ENCODE measurements around the gene HPGDS. TPM values are rescaled to one million over a fixed set of nuclear protein-coding genes. Genes with fewer than 3 reads are reported as not detected.

Gene HPGDS
- polyA plus RNA-seq, 1 donor from 2014 or later, result not detected

DNA sequence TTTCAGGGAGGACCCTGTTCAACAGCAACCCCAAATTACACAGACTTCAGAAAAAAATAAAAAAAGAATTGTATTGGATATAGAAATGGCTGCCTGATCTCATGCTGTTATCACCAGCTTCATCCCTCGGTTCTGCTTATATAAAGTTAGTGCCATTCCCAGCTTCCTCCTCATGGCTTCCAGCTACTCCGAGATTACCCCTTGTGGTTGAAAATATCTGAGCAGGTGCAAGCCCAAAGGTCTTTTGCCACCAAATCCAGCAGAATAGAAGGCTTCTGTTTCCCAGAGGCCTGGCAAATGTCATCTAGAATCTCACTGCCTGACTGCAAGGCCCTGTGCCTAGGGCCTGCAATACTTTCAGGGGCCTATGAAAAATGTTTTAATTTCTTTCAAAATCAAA lies 13.8 kb upstream of the HPGDS start:
- Histone ChIP-seq H2AFZ (ENCODE audit: low read depth, low read length) (no peak overlapping the region), H3K36me3 (ENCODE audit: insufficient read depth, low read length) (no peaks in the 10 kb centered on the region), H3K9ac (ENCODE audit: low read length) (no peak overlapping the region), H3K4me3 (ENCODE audit: low read length) (no peak overlapping the region), H3K27me3 (ENCODE audit: insufficient read depth, low read depth, low read length) (no peaks in the 10 kb centered on the region), H3F3A (ENCODE audit: insufficient read depth, low read length, poor library complexity, severe bottlenecking) (no peaks in the 10 kb centered on the region), H3K9me3 (ENCODE audit: low read length) (no peaks in the 10 kb centered on the region), H3K79me2 (replicated peaks; ENCODE audit: insufficient read depth, low read length) (no peaks in the 10 kb centered on the region), H3K27ac (ENCODE audit: low read length) (no peak overlapping the region), H4K20me1 (ENCODE audit: insufficient read depth) (no peaks in the 10 kb centered on the region), H3K9me2 (ENCODE audit: insufficient read depth, low read length) (no peaks in the 10 kb centered on the region), H3K4me2 (ENCODE audit: low read length) (no peak overlapping the region)
- TF ChIP-seq RAD21 (conservative IDR thresholded peaks at IDR 0.05) (no peak), MXI1 (conservative IDR thresholded peaks at IDR 0.05; ENCODE audit: poor library complexity, severe bottlenecking) (no peak), TAF1 (IDR thresholded peaks at IDR 0.05; ENCODE audit: low read depth) (no peak), EZH2 (IDR thresholded peaks at IDR 0.05; ENCODE audit: borderline replicate concordance, insufficient read depth, low read length, poor library complexity, severe bottlenecking) (no peak), SMC3 (conservative IDR thresholded peaks at IDR 0.05; ENCODE audit: poor library complexity) (no peak), POLR2AphosphoS5 (IDR thresholded peaks at IDR 0.05) (no peak), EP300 (conservative IDR thresholded peaks at IDR 0.05; ENCODE audit: poor library complexity, severe bottlenecking) (no peak)
- TF ChIP-seq, protein P1, sequence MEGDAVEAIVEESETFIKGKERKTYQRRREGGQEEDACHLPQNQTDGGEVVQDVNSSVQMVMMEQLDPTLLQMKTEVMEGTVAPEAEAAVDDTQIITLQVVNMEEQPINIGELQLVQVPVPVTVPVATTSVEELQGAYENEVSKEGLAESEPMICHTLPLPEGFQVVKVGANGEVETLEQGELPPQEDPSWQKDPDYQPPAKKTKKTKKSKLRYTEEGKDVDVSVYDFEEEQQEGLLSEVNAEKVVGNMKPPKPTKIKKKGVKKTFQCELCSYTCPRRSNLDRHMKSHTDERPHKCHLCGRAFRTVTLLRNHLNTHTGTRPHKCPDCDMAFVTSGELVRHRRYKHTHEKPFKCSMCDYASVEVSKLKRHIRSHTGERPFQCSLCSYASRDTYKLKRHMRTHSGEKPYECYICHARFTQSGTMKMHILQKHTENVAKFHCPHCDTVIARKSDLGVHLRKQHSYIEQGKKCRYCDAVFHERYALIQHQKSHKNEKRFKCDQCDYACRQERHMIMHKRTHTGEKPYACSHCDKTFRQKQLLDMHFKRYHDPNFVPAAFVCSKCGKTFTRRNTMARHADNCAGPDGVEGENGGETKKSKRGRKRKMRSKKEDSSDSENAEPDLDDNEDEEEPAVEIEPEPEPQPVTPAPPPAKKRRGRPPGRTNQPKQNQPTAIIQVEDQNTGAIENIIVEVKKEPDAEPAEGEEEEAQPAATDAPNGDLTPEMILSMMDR (IDR thresholded peaks at IDR 0.05; ENCODE audit: poor library complexity, severe bottlenecking), result no peak
- TF ChIP-seq, protein P2, sequence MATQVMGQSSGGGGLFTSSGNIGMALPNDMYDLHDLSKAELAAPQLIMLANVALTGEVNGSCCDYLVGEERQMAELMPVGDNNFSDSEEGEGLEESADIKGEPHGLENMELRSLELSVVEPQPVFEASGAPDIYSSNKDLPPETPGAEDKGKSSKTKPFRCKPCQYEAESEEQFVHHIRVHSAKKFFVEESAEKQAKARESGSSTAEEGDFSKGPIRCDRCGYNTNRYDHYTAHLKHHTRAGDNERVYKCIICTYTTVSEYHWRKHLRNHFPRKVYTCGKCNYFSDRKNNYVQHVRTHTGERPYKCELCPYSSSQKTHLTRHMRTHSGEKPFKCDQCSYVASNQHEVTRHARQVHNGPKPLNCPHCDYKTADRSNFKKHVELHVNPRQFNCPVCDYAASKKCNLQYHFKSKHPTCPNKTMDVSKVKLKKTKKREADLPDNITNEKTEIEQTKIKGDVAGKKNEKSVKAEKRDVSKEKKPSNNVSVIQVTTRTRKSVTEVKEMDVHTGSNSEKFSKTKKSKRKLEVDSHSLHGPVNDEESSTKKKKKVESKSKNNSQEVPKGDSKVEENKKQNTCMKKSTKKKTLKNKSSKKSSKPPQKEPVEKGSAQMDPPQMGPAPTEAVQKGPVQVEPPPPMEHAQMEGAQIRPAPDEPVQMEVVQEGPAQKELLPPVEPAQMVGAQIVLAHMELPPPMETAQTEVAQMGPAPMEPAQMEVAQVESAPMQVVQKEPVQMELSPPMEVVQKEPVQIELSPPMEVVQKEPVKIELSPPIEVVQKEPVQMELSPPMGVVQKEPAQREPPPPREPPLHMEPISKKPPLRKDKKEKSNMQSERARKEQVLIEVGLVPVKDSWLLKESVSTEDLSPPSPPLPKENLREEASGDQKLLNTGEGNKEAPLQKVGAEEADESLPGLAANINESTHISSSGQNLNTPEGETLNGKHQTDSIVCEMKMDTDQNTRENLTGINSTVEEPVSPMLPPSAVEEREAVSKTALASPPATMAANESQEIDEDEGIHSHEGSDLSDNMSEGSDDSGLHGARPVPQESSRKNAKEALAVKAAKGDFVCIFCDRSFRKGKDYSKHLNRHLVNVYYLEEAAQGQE (IDR thresholded peaks at IDR 0.05; ENCODE audit: borderline replicate concordance), result no peak

DNA sequence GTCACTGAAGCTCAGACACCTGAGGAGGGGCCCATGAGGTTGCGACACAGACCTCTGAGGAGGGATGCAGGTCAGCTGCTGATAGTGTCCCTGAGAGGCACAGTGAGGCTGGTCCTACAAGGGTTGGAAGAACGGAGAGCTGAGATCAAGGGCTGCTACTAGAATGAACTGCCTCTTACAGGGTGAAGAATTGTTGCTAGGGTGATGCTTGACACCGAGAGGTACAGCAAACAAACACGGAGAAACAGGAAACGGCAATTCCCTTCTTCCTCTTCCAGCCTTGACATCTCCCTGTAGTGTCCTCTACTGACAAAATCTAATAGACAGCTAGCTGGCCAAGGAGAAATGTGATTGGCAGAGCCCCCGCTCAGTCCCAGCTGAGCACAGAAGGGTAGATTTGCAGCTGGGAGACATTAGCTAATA lies 11.8 kb upstream of the HPGDS start:
- Histone ChIP-seq H3K4me3 (ENCODE audit: low read length) (no peak overlapping the region), H3K9me3 (ENCODE audit: low read length) (no peaks in the 10 kb centered on the region), H3K79me2 (replicated peaks; ENCODE audit: insufficient read depth, low read length) (no peaks in the 10 kb centered on the region), H3K27ac (ENCODE audit: low read length) (no peak overlapping the region), H2AFZ (ENCODE audit: low read depth, low read length) (no peak overlapping the region), H3K9me2 (ENCODE audit: insufficient read depth, low read length) (no peaks in the 10 kb centered on the region), H3K36me3 (ENCODE audit: insufficient read depth, low read length) (no peaks in the 10 kb centered on the region), H4K20me1 (ENCODE audit: insufficient read depth) (no peaks in the 10 kb centered on the region), H3K9ac (ENCODE audit: low read length) (no peak overlapping the region), H3F3A (ENCODE audit: insufficient read depth, low read length, poor library complexity, severe bottlenecking) (no peaks in the 10 kb centered on the region), H3K4me2 (ENCODE audit: low read length) (no peak overlapping the region), H3K27me3 (ENCODE audit: insufficient read depth, low read depth, low read length) (no peaks in the 10 kb centered on the region)
- TF ChIP-seq MXI1 (conservative IDR thresholded peaks at IDR 0.05; ENCODE audit: poor library complexity, severe bottlenecking) (no peak), POLR2AphosphoS5 (IDR thresholded peaks at IDR 0.05) (no peak), RAD21 (conservative IDR thresholded peaks at IDR 0.05) (no peak), SMC3 (conservative IDR thresholded peaks at IDR 0.05; ENCODE audit: poor library complexity) (no peak), EP300 (conservative IDR thresholded peaks at IDR 0.05; ENCODE audit: poor library complexity, severe bottlenecking) (no peak), EZH2 (IDR thresholded peaks at IDR 0.05; ENCODE audit: borderline replicate concordance, insufficient read depth, low read length, poor library complexity, severe bottlenecking) (no peak), TAF1 (IDR thresholded peaks at IDR 0.05; ENCODE audit: low read depth) (no peak)
- TF ChIP-seq, protein P2 (IDR thresholded peaks at IDR 0.05; ENCODE audit: borderline replicate concordance), result no peak
- TF ChIP-seq, protein P1 (IDR thresholded peaks at IDR 0.05; ENCODE audit: poor library complexity, severe bottlenecking), result no peak
